BLaER1 treated with 17β-estradiol and CSF1 and Interleukin-3, amounts not matched to agents 10 nM and 100 nM (cell line): ENCODE results near the gene LSS.
"Not testable (repeated sequence)": the region's sequence is repeated elsewhere in the genome, so short reads cannot be mapped to it uniquely, and the experiment has no call there.

Experiments
- H3K27ac ChIP-seq, 11 experiments: shearing (Covaris generic); formaldehyde crosslinking; 2 replicates each; pipeline ENCODE4 v1.8.1; 2022
- H3K27me3 ChIP-seq, 11 experiments: shearing (Covaris generic); formaldehyde crosslinking; 2 replicates each; pipeline ENCODE4 v1.8.1; 2022
- H3K36me3 ChIP-seq, 11 experiments: shearing (Covaris generic); formaldehyde crosslinking; 2 replicates each; pipeline ENCODE4 v1.8.1; 2022
- H3K4me1 ChIP-seq, 10 experiments: shearing (Covaris generic); formaldehyde crosslinking; 2 replicates each; pipeline ENCODE4 v1.8.1; 2022
- H3K4me2 ChIP-seq, 11 experiments: shearing (Covaris generic); formaldehyde crosslinking; 2 replicates each; pipeline ENCODE4 v1.8.1; 2022
- H3K4me3 ChIP-seq, 10 experiments: shearing (Covaris generic); formaldehyde crosslinking; 2 replicates each; pipeline ENCODE4 v1.8.1; 2022
- H3K9ac ChIP-seq, 11 experiments: shearing (Covaris generic); formaldehyde crosslinking; 2 replicates each; pipeline ENCODE4 v1.8.1; 2022
- H3K9me3 ChIP-seq, 11 experiments: shearing (Covaris generic); formaldehyde crosslinking; replicated peaks in 1 of 11; 2 replicates each; pipeline ENCODE4 v1.8.1; 2022
- H4K20me1 ChIP-seq, 11 experiments: shearing (Covaris generic); formaldehyde crosslinking; 2 replicates each; pipeline ENCODE4 v1.8.1; 2022
- Cebpa-rat ChIP-seq, 11 experiments: shearing (Covaris generic); IDR thresholded peaks; 2 replicates each; pipeline ENCODE4 v1.8.1; 2022

Gene LSS

DNA sequence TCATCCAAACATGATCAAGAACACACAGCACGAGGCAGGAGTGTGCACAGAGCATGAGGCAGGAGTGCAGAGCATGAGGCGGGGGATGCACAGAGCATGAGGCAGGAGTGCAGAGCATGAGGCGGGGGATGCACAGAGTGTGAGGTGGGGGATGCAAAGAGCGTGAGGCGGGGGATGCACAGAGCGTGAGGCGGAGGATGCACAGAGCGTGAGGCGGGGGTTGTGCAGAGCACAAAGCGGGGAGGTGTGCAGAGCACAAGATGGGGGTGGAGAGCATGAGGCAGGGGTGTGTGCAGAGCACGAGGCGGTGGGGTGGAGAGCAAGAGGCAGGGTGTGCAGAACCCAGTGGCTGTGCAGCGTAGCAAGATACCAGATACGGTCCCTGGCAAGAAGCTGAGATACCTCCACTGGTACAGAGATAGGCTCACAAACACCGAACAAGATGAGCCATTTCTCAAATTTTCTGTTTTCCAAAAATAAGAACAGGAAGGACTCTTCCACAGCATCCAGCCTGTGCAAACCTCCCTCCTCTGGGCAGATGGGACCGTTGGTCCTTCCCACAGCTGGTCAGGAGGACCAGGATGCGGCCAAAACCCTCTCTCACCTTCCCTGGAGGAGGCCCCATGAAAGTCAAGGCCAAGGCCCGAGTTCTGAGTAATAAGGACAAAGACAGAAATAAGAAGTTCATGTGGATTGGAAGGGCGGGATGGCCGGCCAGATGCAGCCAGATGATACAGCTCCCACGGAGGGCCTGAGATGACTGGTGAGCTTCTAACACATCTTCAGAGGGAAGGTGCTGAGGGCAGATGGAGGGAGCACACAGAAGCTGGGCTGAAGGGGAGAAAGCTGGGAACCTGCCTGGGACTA lies 56.3 kb downstream of the LSS start:
- Histone ChIP-seq H3K27me3 (no peaks in the 10 kb centered on the region), H3K9me3 (peaks cover 41 to 49% (median 44%) of the 10 kb centered on the region in 11 experiments), H3K4me1 (0 out of 20 replicates have a peak, but pooled peaks cover 0 to 5% (median 0%) of the 10 kb centered on the region in 10 experiments), H3K9ac (no peak overlapping the region), H4K20me1 (peaks cover 0 to 11% (median 0%) of the 10 kb centered on the region in 11 experiments; a peak in 3 of 22 replicates), H3K36me3 (no peaks in the 10 kb centered on the region), H3K4me3 (no peak overlapping the region), H3K27ac (no peak overlapping the region), H3K4me2 (no peak overlapping the region)
- TF ChIP-seq Cebpa-rat (IDR thresholded peaks at IDR 0.05), result no peak

DNA sequence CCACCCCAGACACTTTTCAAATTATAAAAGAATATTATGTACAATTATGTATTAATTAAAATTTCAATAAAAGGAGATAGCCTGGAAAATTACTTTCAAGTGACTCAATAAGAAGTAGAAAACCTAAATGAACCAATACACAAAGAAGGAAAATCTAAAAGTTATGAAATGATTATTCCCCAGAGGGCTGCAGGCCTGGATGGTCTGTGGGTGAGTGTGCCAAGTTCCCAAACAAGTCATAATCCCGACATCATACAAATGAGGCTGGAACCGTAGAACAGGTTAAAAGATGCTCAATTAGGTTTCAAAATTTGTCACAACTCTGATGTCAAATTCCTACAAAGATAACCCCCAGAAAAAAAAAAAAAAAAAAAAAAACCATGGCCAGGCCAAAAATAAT lies 57.0 kb downstream of the LSS start:
- Histone ChIP-seq H3K9me3 (peaks cover 35 to 42% (median 38%) of the 10 kb centered on the region in 11 experiments), H3K4me2 (no peak overlapping the region), H3K4me1 (0 out of 20 replicates have a peak, but pooled peaks cover 0 to 5% (median 0%) of the 10 kb centered on the region in 10 experiments), H3K27ac (no peak overlapping the region), H4K20me1 (peaks cover 0 to 11% (median 0%) of the 10 kb centered on the region in 11 experiments; a peak in 3 of 22 replicates), H3K27me3 (no peaks in the 10 kb centered on the region), H3K9ac (no peak overlapping the region), H3K4me3 (no peak overlapping the region), H3K36me3 (no peaks in the 10 kb centered on the region)
- no peak for TF ChIP-seq Cebpa-rat (IDR thresholded peaks at IDR 0.05)

GRCh38 chr21:46170436-46171193 lies 58.0 kb downstream of the LSS start:
- not testable (repeated sequence) for H3K27ac ChIP-seq, H3K4me3 ChIP-seq, H3K9ac ChIP-seq, H3K36me3 ChIP-seq, H3K4me2 ChIP-seq, H3K4me1 ChIP-seq, H3K27me3 ChIP-seq
- H4K20me1 ChIP-seq, result peaks cover 0 to 11% (median 0%) of the 10 kb centered on the region in 11 experiments; a peak in 3 of 22 replicates
- peaks cover 26 to 33% (median 29%) of the 10 kb centered on the region in 11 experiments for H3K9me3 ChIP-seq

GRCh38 chr21:46168659-46169386 lies 59.8 kb downstream of the LSS start:
- H3K4me1 ChIP-seq, result 0 out of 20 replicates have a peak, but pooled peaks cover 0 to 5% (median 0%) of the 10 kb centered on the region in 10 experiments
- no peaks in the 10 kb centered on the region for H3K27me3 ChIP-seq
- peaks cover 8 to 16% (median 11%) of the 10 kb centered on the region in 11 experiments for H3K9me3 ChIP-seq
- no peak overlapping the region for H3K4me2 ChIP-seq
- no peak overlapping the region for H3K4me3 ChIP-seq
- no peak overlapping the region for H3K9ac ChIP-seq
- no peaks in the 10 kb centered on the region for H3K36me3 ChIP-seq
- no peak overlapping the region for H3K27ac ChIP-seq
- TF ChIP-seq Cebpa-rat (IDR thresholded peaks at IDR 0.05), result no peak
- peaks cover 0 to 11% (median 0%) of the 10 kb centered on the region in 11 experiments; a peak in 3 of 22 replicates for H4K20me1 ChIP-seq

GRCh38 chr21:46168238-46168637 lies 60.3 kb downstream of the LSS start:
- Histone ChIP-seq H3K9ac (no peak overlapping the region), H3K27ac (no peak overlapping the region), H3K4me2 (no peak overlapping the region), H4K20me1 (peaks cover 0 to 11% (median 0%) of the 10 kb centered on the region in 11 experiments; a peak in 3 of 22 replicates), H3K9me3 (peaks cover 2 to 10% (median 6%) of the 10 kb centered on the region in 11 experiments; a peak in 19 of 22 replicates), H3K4me1 (0 out of 20 replicates have a peak, but pooled peaks cover 0 to 5% (median 0%) of the 10 kb centered on the region in 10 experiments), H3K27me3 (no peaks in the 10 kb centered on the region), H3K36me3 (no peaks in the 10 kb centered on the region), H3K4me3 (no peak overlapping the region)
- TF ChIP-seq Cebpa-rat (IDR thresholded peaks at IDR 0.05), result no peak

DNA sequence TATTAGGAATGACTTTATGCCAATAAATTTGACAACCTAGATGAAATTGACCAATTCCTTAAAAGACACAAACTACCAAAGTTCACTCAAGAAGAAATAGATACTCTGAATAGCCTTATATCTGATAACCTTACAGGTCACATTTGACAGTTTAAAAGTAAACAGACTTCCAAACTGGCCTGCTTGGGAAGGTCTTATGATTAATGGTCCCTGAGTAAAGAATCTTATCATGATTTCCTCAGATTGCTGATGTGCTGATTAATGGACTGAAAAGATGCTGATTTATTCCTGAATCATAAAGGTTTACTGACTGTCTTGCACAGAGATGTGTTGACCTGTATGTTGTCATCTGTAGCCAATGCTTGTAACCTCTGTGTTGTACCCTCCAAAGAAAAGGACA lies 63.5 kb downstream of the LSS start:
- peaks cover 0 to 11% (median 0%) of the 10 kb centered on the region in 11 experiments; a peak in 3 of 22 replicates for H4K20me1 ChIP-seq
- no peaks in the 10 kb centered on the region for H3K4me1 ChIP-seq
- H3K27me3 ChIP-seq, result no peaks in the 10 kb centered on the region
- no peak overlapping the region for H3K4me2 ChIP-seq
- TF ChIP-seq Cebpa-rat (IDR thresholded peaks at IDR 0.05), result no peak
- H3K36me3 ChIP-seq, result peaks cover 0 to 8% (median 0%) of the 10 kb centered on the region in 11 experiments; a peak in 6 of 22 replicates
- H3K4me3 ChIP-seq, result no peak overlapping the region
- H3K27ac ChIP-seq, result no peak overlapping the region
- peaks cover 0 to 14% (median 11%) of the 10 kb centered on the region in 11 experiments; a peak in 15 of 22 replicates for H3K9me3 ChIP-seq
- H3K9ac ChIP-seq, result no peak overlapping the region

GRCh38 chr21:46163380-46163779 lies 65.2 kb downstream of the LSS start:
- no peak overlapping the region for H3K27ac ChIP-seq
- H4K20me1 ChIP-seq, result peaks cover 0 to 4% (median 0%) of the 10 kb centered on the region in 11 experiments; a peak in 2 of 22 replicates
- H3K27me3 ChIP-seq, result no peaks in the 10 kb centered on the region
- H3K36me3 ChIP-seq, result peaks cover 0 to 8% (median 0%) of the 10 kb centered on the region in 11 experiments; a peak in 6 of 22 replicates
- H3K9ac ChIP-seq, result no peak overlapping the region
- no peak overlapping the region for H3K4me3 ChIP-seq
- no peaks in the 10 kb centered on the region for H3K4me1 ChIP-seq
- no peak overlapping the region for H3K4me2 ChIP-seq
- no peak for TF ChIP-seq Cebpa-rat (IDR thresholded peaks at IDR 0.05)
- H3K9me3 ChIP-seq, result peaks cover 0 to 14% (median 11%) of the 10 kb centered on the region in 11 experiments; a peak in 15 of 22 replicates
